ENCODE measurements around the gene RGP1.

Gene RGP1

DNA sequence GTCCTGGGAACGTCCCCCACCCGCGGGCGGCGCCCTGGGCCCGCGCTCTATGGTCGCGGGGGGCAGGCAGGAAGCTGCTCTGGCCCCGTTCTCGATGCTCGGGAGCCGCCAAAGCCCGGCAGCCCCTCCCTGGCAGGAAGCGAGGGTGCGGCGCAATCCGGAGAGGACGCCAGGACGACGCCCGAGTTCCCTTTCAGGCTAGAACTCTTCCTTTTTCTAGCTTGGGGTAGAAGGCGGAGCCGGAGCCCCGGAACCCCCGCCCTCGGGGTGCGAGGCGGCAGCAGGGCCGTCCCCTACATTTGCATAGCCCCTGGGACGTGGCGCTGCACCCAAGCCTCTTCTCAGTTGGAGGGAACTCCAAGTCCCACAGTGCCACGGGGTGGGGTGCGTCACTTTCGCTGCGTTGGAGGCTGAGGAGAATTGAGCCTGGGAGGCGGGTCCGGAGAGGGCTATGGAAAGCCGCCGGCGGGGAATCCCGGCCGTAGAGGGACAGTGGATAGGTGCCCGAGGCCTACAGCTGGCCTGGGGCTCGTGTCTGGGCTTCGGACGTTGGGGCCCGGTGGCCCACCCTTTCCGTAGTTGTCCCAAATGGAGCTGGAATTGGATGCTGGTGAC is 16.8 kb upstream of the RGP1 start, which contains the start of the genes CREB3 and TLN1 (continued):
- TF ChIP-seq, protein P1, sequence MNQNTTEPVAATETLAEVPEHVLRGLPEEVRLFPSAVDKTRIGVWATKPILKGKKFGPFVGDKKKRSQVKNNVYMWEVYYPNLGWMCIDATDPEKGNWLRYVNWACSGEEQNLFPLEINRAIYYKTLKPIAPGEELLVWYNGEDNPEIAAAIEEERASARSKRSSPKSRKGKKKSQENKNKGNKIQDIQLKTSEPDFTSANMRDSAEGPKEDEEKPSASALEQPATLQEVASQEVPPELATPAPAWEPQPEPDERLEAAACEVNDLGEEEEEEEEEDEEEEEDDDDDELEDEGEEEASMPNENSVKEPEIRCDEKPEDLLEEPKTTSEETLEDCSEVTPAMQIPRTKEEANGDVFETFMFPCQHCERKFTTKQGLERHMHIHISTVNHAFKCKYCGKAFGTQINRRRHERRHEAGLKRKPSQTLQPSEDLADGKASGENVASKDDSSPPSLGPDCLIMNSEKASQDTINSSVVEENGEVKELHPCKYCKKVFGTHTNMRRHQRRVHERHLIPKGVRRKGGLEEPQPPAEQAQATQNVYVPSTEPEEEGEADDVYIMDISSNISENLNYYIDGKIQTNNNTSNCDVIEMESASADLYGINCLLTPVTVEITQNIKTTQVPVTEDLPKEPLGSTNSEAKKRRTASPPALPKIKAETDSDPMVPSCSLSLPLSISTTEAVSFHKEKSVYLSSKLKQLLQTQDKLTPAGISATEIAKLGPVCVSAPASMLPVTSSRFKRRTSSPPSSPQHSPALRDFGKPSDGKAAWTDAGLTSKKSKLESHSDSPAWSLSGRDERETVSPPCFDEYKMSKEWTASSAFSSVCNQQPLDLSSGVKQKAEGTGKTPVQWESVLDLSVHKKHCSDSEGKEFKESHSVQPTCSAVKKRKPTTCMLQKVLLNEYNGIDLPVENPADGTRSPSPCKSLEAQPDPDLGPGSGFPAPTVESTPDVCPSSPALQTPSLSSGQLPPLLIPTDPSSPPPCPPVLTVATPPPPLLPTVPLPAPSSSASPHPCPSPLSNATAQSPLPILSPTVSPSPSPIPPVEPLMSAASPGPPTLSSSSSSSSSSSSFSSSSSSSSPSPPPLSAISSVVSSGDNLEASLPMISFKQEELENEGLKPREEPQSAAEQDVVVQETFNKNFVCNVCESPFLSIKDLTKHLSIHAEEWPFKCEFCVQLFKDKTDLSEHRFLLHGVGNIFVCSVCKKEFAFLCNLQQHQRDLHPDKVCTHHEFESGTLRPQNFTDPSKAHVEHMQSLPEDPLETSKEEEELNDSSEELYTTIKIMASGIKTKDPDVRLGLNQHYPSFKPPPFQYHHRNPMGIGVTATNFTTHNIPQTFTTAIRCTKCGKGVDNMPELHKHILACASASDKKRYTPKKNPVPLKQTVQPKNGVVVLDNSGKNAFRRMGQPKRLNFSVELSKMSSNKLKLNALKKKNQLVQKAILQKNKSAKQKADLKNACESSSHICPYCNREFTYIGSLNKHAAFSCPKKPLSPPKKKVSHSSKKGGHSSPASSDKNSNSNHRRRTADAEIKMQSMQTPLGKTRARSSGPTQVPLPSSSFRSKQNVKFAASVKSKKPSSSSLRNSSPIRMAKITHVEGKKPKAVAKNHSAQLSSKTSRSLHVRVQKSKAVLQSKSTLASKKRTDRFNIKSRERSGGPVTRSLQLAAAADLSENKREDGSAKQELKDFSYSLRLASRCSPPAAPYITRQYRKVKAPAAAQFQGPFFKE (tag by site-specific recombination; IDR thresholded peaks at IDR 0.05; ENCODE audit: borderline replicate concordance), result no peak
- 0 out of 2 replicates have a peak, but pooled peaks have one; percentile 24 for TF ChIP-seq ZNF2 (tag by site-specific recombination; IDR thresholded peaks at IDR 0.05)

DNA sequence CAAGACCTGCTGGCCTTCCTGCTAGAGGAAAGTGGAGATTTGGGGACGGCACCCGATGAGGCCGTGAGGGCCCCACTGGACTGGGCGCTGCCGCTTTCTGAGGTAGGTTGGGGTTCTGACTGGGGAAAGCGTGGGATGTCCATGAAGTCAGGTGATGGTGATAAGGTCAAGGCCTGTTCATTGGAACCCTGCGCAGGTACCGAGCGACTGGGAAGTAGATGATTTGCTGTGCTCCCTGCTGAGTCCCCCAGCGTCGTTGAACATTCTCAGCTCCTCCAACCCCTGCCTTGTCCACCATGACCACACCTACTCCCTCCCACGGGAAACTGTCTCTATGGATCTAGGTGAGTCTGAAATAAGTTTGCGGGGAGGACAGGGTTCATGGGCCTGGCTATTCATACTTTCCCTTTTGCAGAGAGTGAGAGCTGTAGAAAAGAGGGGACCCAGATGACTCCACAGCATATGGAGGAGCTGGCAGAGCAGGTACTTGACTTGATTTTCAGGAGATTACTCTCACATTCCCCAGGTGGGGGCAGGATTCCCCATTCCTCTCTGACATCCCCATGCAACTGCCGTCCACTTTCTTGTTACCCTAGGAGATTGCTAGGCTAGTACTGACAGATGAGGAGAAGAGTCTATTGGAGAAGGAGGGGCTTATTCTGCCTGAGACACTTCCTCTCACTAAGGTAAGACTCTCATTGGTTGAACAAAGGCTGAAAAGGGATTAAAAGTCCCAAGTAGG is 16.1 kb upstream of the RGP1 start:
- POLR2A ChIA-PET, result interaction anchor here (0.5 to 4.2 kb wide), 28 partner anchors 7 to 795 kb away, joined by 3 to 73 read pairs (median 5); partner anchors contain the start of genes ARHGEF39, CCDC107, FAM221B and FANCG
- Histone ChIP-seq H3K27ac (ENCODE audit: extremely low read depth, low read depth, low read length) (peak overlapping the region; percentile 81), H3K9me3 (ENCODE audit: control insufficient read depth, insufficient read depth, low read depth, low read length) (no peaks in the 10 kb centered on the region), H3K36me3 (ENCODE audit: control insufficient read depth in 2 of 2, insufficient read depth in 1 of 2, low read length in 2 of 2) (peaks cover 10 to 60% of the 10 kb centered on the region in 2 experiments; a peak in 2 of 3 replicates), H3K4me3 (ENCODE audit: low read depth, low read length) (peak overlapping the region; percentile 81), H3K4me1 (ENCODE audit: control insufficient read depth, insufficient read depth, low read length) (peaks cover 13% of the 10 kb centered on the region)
- CTCF ChIA-PET, result interaction anchor here (0.6 to 8.0 kb wide), 14 partner anchors 8 to 128 kb away, joined by 3 to 88 read pairs (median 5); partner anchors contain the start of genes ARHGEF39, GBA2 and RGP1
- TF ChIP-seq ZNF10 (tag by site-specific recombination; IDR thresholded peaks at IDR 0.05), result peak; percentile 90
- TF ChIP-seq ZNF76 (tag by site-specific recombination; IDR thresholded peaks at IDR 0.05; ENCODE audit: borderline replicate concordance, low read depth), result no peak
- peak; percentile 88 for TF ChIP-seq ZFP69B (tag by site-specific recombination; IDR thresholded peaks at IDR 0.05)
- TF ChIP-seq ZBTB8A (tag by site-specific recombination; IDR thresholded peaks at IDR 0.05), result no peak
- TF ChIP-seq SCRT2 (tag by site-specific recombination; IDR thresholded peaks at IDR 0.05), result peak; percentile 53; the same call in 1 of the 2 replicates
- TF ChIP-seq, protein P2, sequence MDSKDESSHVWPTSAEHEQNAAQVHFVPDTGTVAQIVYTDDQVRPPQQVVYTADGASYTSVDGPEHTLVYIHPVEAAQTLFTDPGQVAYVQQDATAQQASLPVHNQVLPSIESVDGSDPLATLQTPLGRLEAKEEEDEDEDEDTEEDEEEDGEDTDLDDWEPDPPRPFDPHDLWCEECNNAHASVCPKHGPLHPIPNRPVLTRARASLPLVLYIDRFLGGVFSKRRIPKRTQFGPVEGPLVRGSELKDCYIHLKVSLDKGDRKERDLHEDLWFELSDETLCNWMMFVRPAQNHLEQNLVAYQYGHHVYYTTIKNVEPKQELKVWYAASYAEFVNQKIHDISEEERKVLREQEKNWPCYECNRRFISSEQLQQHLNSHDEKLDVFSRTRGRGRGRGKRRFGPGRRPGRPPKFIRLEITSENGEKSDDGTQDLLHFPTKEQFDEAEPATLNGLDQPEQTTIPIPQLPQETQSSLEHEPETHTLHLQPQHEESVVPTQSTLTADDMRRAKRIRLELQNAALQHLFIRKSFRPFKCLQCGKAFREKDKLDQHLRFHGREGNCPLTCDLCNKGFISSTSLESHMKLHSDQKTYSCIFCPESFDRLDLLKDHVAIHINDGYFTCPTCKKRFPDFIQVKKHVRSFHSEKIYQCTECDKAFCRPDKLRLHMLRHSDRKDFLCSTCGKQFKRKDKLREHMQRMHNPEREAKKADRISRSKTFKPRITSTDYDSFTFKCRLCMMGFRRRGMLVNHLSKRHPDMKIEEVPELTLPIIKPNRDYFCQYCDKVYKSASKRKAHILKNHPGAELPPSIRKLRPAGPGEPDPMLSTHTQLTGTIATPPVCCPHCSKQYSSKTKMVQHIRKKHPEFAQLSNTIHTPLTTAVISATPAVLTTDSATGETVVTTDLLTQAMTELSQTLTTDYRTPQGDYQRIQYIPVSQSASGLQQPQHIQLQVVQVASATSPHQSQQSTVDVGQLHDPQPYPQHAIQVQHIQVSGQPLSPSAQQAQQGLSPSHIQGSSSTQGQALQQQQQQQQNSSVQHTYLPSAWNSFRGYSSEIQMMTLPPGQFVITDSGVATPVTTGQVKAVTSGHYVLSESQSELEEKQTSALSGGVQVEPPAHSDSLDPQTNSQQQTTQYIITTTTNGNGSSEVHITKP (tag by site-specific recombination; IDR thresholded peaks at IDR 0.05), result peak; percentile 65
- TF ChIP-seq, protein P3, sequence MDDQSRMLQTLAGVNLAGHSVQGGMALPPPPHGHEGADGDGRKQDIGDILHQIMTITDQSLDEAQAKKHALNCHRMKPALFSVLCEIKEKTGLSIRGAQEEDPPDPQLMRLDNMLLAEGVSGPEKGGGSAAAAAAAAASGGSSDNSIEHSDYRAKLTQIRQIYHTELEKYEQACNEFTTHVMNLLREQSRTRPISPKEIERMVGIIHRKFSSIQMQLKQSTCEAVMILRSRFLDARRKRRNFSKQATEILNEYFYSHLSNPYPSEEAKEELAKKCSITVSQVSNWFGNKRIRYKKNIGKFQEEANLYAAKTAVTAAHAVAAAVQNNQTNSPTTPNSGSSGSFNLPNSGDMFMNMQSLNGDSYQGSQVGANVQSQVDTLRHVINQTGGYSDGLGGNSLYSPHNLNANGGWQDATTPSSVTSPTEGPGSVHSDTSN (CRISPR knock-in tag; IDR thresholded peaks at IDR 0.05), result no peak
- TF ChIP-seq, protein P4, sequence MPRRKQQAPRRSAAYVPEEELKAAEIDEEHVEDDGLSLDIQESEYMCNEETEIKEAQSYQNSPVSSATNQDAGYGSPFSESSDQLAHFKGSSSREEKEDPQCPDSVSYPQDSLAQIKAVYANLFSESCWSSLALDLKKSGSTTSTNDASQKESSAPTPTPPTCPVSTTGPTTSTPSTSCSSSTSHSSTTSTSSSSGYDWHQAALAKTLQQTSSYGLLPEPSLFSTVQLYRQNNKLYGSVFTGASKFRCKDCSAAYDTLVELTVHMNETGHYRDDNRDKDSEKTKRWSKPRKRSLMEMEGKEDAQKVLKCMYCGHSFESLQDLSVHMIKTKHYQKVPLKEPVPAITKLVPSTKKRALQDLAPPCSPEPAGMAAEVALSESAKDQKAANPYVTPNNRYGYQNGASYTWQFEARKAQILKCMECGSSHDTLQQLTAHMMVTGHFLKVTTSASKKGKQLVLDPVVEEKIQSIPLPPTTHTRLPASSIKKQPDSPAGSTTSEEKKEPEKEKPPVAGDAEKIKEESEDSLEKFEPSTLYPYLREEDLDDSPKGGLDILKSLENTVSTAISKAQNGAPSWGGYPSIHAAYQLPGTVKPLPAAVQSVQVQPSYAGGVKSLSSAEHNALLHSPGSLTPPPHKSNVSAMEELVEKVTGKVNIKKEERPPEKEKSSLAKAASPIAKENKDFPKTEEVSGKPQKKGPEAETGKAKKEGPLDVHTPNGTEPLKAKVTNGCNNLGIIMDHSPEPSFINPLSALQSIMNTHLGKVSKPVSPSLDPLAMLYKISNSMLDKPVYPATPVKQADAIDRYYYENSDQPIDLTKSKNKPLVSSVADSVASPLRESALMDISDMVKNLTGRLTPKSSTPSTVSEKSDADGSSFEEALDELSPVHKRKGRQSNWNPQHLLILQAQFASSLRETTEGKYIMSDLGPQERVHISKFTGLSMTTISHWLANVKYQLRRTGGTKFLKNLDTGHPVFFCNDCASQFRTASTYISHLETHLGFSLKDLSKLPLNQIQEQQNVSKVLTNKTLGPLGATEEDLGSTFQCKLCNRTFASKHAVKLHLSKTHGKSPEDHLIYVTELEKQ (tag by site-specific recombination; IDR thresholded peaks at IDR 0.05; ENCODE audit: borderline replicate concordance), result no peak
- TF ChIP-seq ZNF2 (tag by site-specific recombination; IDR thresholded peaks at IDR 0.05), result 0 out of 2 replicates have a peak, but pooled peaks have one; percentile 7
- TF ChIP-seq ZNF626 (tag by site-specific recombination; IDR thresholded peaks at IDR 0.05), result no peak
- TF ChIP-seq, protein P5, sequence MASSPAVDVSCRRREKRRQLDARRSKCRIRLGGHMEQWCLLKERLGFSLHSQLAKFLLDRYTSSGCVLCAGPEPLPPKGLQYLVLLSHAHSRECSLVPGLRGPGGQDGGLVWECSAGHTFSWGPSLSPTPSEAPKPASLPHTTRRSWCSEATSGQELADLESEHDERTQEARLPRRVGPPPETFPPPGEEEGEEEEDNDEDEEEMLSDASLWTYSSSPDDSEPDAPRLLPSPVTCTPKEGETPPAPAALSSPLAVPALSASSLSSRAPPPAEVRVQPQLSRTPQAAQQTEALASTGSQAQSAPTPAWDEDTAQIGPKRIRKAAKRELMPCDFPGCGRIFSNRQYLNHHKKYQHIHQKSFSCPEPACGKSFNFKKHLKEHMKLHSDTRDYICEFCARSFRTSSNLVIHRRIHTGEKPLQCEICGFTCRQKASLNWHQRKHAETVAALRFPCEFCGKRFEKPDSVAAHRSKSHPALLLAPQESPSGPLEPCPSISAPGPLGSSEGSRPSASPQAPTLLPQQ (tag by site-specific recombination; IDR thresholded peaks at IDR 0.05), result peak; percentile 91
- TF ChIP-seq PRDM1 (tag by site-specific recombination; IDR thresholded peaks at IDR 0.05), result peak; percentile 93
- peak; percentile 61; the same call in 1 of the 2 replicates for TF ChIP-seq TRIM28 (IDR thresholded peaks at IDR 0.05; ENCODE audit: borderline replicate concordance, low read length)
- TF ChIP-seq ZNF623 (tag by site-specific recombination; IDR thresholded peaks at IDR 0.05), result no peak
- no peak for TF ChIP-seq ZNF404 (tag by site-specific recombination; IDR thresholded peaks at IDR 0.05)
- peak; percentile 78; the same call in 1 of the 2 replicates for TF ChIP-seq ZBTB20 (tag by site-specific recombination; IDR thresholded peaks at IDR 0.05)

Data from HEK293 (cell line).